ENCODE results near the gene CLCC1.

- TF ChIP-seq CTCF (IDR thresholded peaks at IDR 0.05; ENCODE audit: low read length) = no peak
- TF ChIP-seq EZH2 (IDR thresholded peaks at IDR 0.05; ENCODE audit: borderline replicate concordance, low read length) = no peak
These were observed at the start of gene CLCC1 for GRCh38 chr1:108963052-108963686.
